ENCODE measurements around the gene KCNMB3. TPM values are rescaled to one million over a fixed set of nuclear protein-coding genes. Genes with fewer than 3 reads are reported as not detected.
A peak's percentile ranks its signal among the peaks of the same experiment; 100 is the strongest.
"Not testable (repeated sequence)": the region's sequence is repeated elsewhere in the genome, so short reads cannot be mapped to it uniquely, and the experiment has no call there.

KCNMB3 gene
- 1 to 10 TPM; 4.4 to 7.3 (median 7.1) TPM for polyA plus RNA-seq (ENCODE audit: insufficient read length in 4 of 4)

GRCh38 chr3:179250803-179251476, at the start of gene KCNMB3:
KCNMB3 (minus strand) TSS chr3:179251114; CDS start chr3:179250990, 124 bp downstream.
- no peak for DNase-seq (ENCODE audit: low read depth in 4 of 4, low spot score in 2 of 4)

- DNase-seq (ENCODE audit: low read depth in 4 of 4, low spot score in 2 of 4): no peak
Measured at GRCh38 chr3:179299999-179300613, 49.2 kb upstream of the KCNMB3 start.

GRCh38 chr3:179299316-179299715, 48.4 kb upstream of the KCNMB3 start:
- no peak for DNase-seq (ENCODE audit: low read depth in 4 of 4, low spot score in 2 of 4)

GRCh38 chr3:179297971-179298725, 47.2 kb upstream of the KCNMB3 start:
- no peak for DNase-seq (ENCODE audit: low read depth in 4 of 4, low spot score in 2 of 4)

- peak in 2 of 4 donors; percentile 21 to 23 for DNase-seq (ENCODE audit: low read depth in 4 of 4, low spot score in 2 of 4)
Measured at GRCh38 chr3:179292450-179292849, 41.5 kb upstream of the KCNMB3 start.

GRCh38 chr3:179289295-179289694, 38.4 kb upstream of the KCNMB3 start:
- DNase-seq (ENCODE audit: low read depth in 4 of 4, low spot score in 2 of 4): no peak

GRCh38 chr3:179288845-179289244, 37.9 kb upstream of the KCNMB3 start:
- no peak for DNase-seq (ENCODE audit: low read depth in 4 of 4, low spot score in 2 of 4)

GRCh38 chr3:179286331-179286730, 35.4 kb upstream of the KCNMB3 start:
- no peak for DNase-seq (ENCODE audit: low read depth in 4 of 4, low spot score in 2 of 4)

GRCh38 chr3:179281825-179282224, 30.9 kb upstream of the KCNMB3 start:
- DNase-seq (ENCODE audit: low read depth in 4 of 4, low spot score in 2 of 4): no peak

- DNase-seq (ENCODE audit: low read depth in 4 of 4, low spot score in 2 of 4): no peak
Measured at GRCh38 chr3:179279837-179280236, 28.9 kb upstream of the KCNMB3 start.

GRCh38 chr3:179278932-179279693, 28.2 kb upstream of the KCNMB3 start:
- DNase-seq (ENCODE audit: low read depth in 4 of 4, low spot score in 2 of 4): no peak

- no peak for DNase-seq (ENCODE audit: low read depth in 4 of 4, low spot score in 2 of 4)
Measured at GRCh38 chr3:179278151-179278550, 27.2 kb upstream of the KCNMB3 start.

- DNase-seq (ENCODE audit: low read depth in 4 of 4, low spot score in 2 of 4): no peak
Measured at GRCh38 chr3:179276743-179277142, 25.8 kb upstream of the KCNMB3 start.

GRCh38 chr3:179276001-179276400, 25.1 kb upstream of the KCNMB3 start:
- DNase-seq (ENCODE audit: low read depth in 4 of 4, low spot score in 2 of 4): no peak

GRCh38 chr3:179274434-179274833, 23.5 kb upstream of the KCNMB3 start:
- not testable (repeated sequence) for DNase-seq (ENCODE audit: low read depth in 4 of 4, low spot score in 2 of 4)

- no peak for DNase-seq (ENCODE audit: low read depth in 4 of 4, low spot score in 2 of 4)
Measured at GRCh38 chr3:179272385-179272784, 21.5 kb upstream of the KCNMB3 start.

- no peak for DNase-seq (ENCODE audit: low read depth in 4 of 4, low spot score in 2 of 4)
Measured at GRCh38 chr3:179269152-179269707, 18.3 kb upstream of the KCNMB3 start.

GRCh38 chr3:179268400-179269051, 17.6 kb upstream of the KCNMB3 start:
- no peak for DNase-seq (ENCODE audit: low read depth in 4 of 4, low spot score in 2 of 4)

- no peak for DNase-seq (ENCODE audit: low read depth in 4 of 4, low spot score in 2 of 4)
Measured at GRCh38 chr3:179266701-179267211, 15.8 kb upstream of the KCNMB3 start.

GRCh38 chr3:179265875-179266274, 15.0 kb upstream of the KCNMB3 start:
- no peak for DNase-seq (ENCODE audit: low read depth in 4 of 4, low spot score in 2 of 4)
